Caco-2 (cell line): Measurements from ENCODE around the gene GMPR. TPM values are rescaled to one million over a fixed set of nuclear protein-coding genes. Genes with fewer than 3 reads are reported as not detected.

Source experiments
- BruUV-seq: library from RNA; stranded (reverse); fragments of 400-500 nt; replicated peaks from 2 replicates; lab custom pipeline; 2021; lab: Mats Ljungman, UMichigan
- CTCF ChIA-PET: fragments of 300-600 bp; sonication (Branson Sonifier 250); formaldehyde crosslinking; loops from one replicate; lab custom pipeline; 2022; ENCODE audit warnings: antibody characterized with exemption; lab: Charles Lee
- POLR2A ChIA-PET: fragments of 300-600 bp; sonication (Branson Sonifier 250); formaldehyde crosslinking; loops from one replicate; lab custom pipeline; 2022; ENCODE audit warnings: antibody characterized with exemption; lab: Charles Lee
- DNase-seq, 2 experiments: peaks; one replicate each; pipeline versions ENCODE4 v3.0.0 to v3.0.0-alpha.2; 2020 to 2022
- H3K27me3 ChIP-seq: replicated peaks from 2 replicates; pipeline ENCODE4 v1.6.0; 2011; ENCODE audit warnings: low read length; ENCODE audit not compliant: control insufficient read depth, insufficient read depth
- H3K36me3 ChIP-seq: 2 replicates; pipeline ENCODE4 v1.5.1; 2011; ENCODE audit warnings: low read length; ENCODE audit not compliant: control insufficient read depth, insufficient read depth
- H3K4me1 ChIP-seq: fragments of 250-450 bp; sonication (Bioruptor Pico); 2 replicates; pipeline ENCODE4 v1.5.1; 2020; ENCODE audit warnings: mild to moderate bottlenecking
- H3K4me3 ChIP-seq: 2 replicates; pipeline ENCODE4 v1.5.1; 2011; ENCODE audit warnings: low read depth, mild to moderate bottlenecking, control low read depth, low read length
- H3K9me3 ChIP-seq: fragments of 250-450 bp; sonication (Bioruptor Pico); 2 replicates; pipeline ENCODE4 v1.5.1; 2020; ENCODE audit warnings: mild to moderate bottlenecking, moderate library complexity
- H3K27ac Mint-ChIP-seq: one replicate; pipeline ENCODE4 v1.8.0; 2022; ENCODE audit warnings: mixed read lengths; ENCODE audit not compliant: unreplicated experiment
- H3K27me3 Mint-ChIP-seq: one replicate; pipeline ENCODE4 v1.8.0; 2022; ENCODE audit warnings: mixed read lengths; ENCODE audit not compliant: insufficient read depth, unreplicated experiment
- H3K36me3 Mint-ChIP-seq: one replicate; pipeline ENCODE4 v1.8.0; 2022; ENCODE audit warnings: mild to moderate bottlenecking, mixed read lengths; ENCODE audit not compliant: insufficient read depth, unreplicated experiment
- H3K4me1 Mint-ChIP-seq: one replicate; pipeline ENCODE4 v1.8.0; 2022; ENCODE audit warnings: low read depth, mixed read lengths; ENCODE audit not compliant: unreplicated experiment
- H3K4me3 Mint-ChIP-seq: one replicate; pipeline ENCODE4 v1.8.0; 2022; ENCODE audit warnings: mild to moderate bottlenecking, moderate library complexity, mixed read lengths; ENCODE audit not compliant: unreplicated experiment
- H3K9me3 Mint-ChIP-seq: one replicate; pipeline ENCODE4 v1.8.0; 2022; ENCODE audit warnings: mixed read lengths; ENCODE audit not compliant: unreplicated experiment
- intact Hi-C: fragments of 100-400 bp; cut with micrococcal nuclease; formaldehyde crosslinking; loops from one replicate; pipeline ENCODE4 v1.10.0; 2022; ENCODE audit not compliant: unreplicated experiment
- total RNA-seq: library from RNA; stranded (reverse); gene quantifications from 2 replicates; pipeline ENCODE4 v1.2.3, GENCODE V29; 2022
- TF ChIP-seq, protein P1 (sequence below), 2 experiments: fragments of 200-600 bp in 1 of 2; IDR thresholded peaks; 1 replicate in 1 of 2; 2 replicates in 1 of 2; pipeline versions ENCODE4 v1.5.1 to v1.8.0; 2011 to 2022; ENCODE audit warnings: antibody characterized with exemption in 1 of 2, control low read depth in 1 of 2, inconsistent platforms in 1 of 2, low read depth in 1 of 2, low read length in 1 of 2, mild to moderate bottlenecking in 1 of 2, moderate library complexity in 1 of 2; ENCODE audit not compliant: insufficient read depth in 1 of 2, severe bottlenecking in 1 of 2, unreplicated experiment in 1 of 2

Gene GMPR
- total RNA-seq, 1 experiment from 2014 or later = 1.3 TPM

DNA sequence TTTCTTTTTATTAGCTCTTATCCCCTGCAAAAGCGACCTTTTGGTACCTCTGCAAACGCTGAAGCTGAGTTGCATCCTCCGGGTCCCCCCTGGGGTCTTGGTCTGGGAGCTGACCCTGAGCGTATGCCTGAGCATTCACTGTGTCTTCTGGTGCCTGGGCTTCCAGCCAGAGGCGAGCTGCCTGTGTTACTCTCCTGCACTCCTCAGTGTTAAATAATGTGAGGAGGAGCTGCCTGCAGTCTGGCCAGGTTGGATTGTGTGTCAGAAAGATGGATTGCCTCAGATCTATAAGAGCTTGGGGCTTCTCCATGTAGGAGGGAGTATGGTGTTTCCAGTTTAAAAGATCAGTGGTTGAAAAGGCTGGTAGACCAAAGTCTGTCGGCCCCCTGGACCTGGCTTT lies 8.7 kb upstream of the GMPR start:
- H3K36me3 Mint-ChIP-seq = no peaks in the 10 kb centered on the region
- H3K4me3 Mint-ChIP-seq = no peak overlapping the region
- H3K36me3 ChIP-seq = no peaks in the 10 kb centered on the region
- H3K27me3 Mint-ChIP-seq = no peaks in the 10 kb centered on the region
- ChIA-PET POLR2A (no interaction called here), CTCF (interaction anchor here (0.5 kb wide), 1 partner anchor 1855 kb away, joined by 3 read pairs; no protein-coding TSS in a partner anchor)
- DNase-seq = no peak
- intact Hi-C loops = loop anchor here (2.0 kb wide), 1 partner anchor 47 kb away; no protein-coding TSS in a partner anchor
- H3K4me1 ChIP-seq = no peaks in the 10 kb centered on the region
- H3K27me3 ChIP-seq = no peaks in the 10 kb centered on the region
- H3K4me3 ChIP-seq = no peak overlapping the region
- no TSS peak for BruUV-seq
- H3K27ac Mint-ChIP-seq = no peak overlapping the region
- H3K9me3 Mint-ChIP-seq = no peaks in the 10 kb centered on the region
- H3K4me1 Mint-ChIP-seq = no peaks in the 10 kb centered on the region
- no peaks in the 10 kb centered on the region for H3K9me3 ChIP-seq
- TF ChIP-seq, protein P1, sequence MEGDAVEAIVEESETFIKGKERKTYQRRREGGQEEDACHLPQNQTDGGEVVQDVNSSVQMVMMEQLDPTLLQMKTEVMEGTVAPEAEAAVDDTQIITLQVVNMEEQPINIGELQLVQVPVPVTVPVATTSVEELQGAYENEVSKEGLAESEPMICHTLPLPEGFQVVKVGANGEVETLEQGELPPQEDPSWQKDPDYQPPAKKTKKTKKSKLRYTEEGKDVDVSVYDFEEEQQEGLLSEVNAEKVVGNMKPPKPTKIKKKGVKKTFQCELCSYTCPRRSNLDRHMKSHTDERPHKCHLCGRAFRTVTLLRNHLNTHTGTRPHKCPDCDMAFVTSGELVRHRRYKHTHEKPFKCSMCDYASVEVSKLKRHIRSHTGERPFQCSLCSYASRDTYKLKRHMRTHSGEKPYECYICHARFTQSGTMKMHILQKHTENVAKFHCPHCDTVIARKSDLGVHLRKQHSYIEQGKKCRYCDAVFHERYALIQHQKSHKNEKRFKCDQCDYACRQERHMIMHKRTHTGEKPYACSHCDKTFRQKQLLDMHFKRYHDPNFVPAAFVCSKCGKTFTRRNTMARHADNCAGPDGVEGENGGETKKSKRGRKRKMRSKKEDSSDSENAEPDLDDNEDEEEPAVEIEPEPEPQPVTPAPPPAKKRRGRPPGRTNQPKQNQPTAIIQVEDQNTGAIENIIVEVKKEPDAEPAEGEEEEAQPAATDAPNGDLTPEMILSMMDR (IDR thresholded peaks at IDR 0.05; ENCODE audit: insufficient read depth in 1 of 2, low read depth in 1 of 2, low read length in 1 of 2, severe bottlenecking in 1 of 2, unreplicated experiment in 1 of 2) = no peak

DNA sequence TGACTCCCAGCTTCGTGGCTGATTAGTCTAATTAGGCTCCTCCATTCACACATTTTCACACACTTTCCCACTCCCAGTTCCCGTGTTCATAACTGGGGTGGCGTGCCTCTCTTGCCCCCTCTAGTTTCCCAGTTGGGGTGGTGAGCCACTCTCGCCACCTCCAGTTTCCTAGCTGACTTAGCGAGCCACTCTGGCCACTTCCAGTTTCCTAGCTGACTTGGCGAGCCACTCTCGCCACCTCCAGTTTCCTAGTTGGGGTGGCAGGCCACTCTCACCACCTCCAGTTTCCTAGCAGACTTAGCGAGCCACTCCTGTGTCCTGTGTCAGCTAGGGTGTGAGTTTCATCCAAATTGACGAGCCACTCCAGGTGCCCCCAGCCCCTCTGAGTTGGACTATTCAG lies 7.4 kb upstream of the GMPR start:
- no TSS peak for BruUV-seq
- H3K36me3 Mint-ChIP-seq = no peaks in the 10 kb centered on the region
- no peaks in the 10 kb centered on the region for H3K9me3 ChIP-seq
- H3K4me1 ChIP-seq = no peaks in the 10 kb centered on the region
- ChIA-PET CTCF (no interaction called here), POLR2A (no interaction called here)
- TF ChIP-seq, protein P1 (IDR thresholded peaks at IDR 0.05; ENCODE audit: insufficient read depth in 1 of 2, low read depth in 1 of 2, low read length in 1 of 2, severe bottlenecking in 1 of 2, unreplicated experiment in 1 of 2) = no peak
- H3K4me3 ChIP-seq = no peak overlapping the region
- H3K9me3 Mint-ChIP-seq = no peaks in the 10 kb centered on the region
- no peak overlapping the region for H3K4me3 Mint-ChIP-seq
- no peaks in the 10 kb centered on the region for H3K4me1 Mint-ChIP-seq
- H3K27me3 ChIP-seq = no peaks in the 10 kb centered on the region
- no peak overlapping the region for H3K27ac Mint-ChIP-seq
- H3K36me3 ChIP-seq = no peaks in the 10 kb centered on the region
- peaks cover 5% of the 10 kb centered on the region for H3K27me3 Mint-ChIP-seq
- intact Hi-C loops = no loop called here
- no peak for DNase-seq

DNA sequence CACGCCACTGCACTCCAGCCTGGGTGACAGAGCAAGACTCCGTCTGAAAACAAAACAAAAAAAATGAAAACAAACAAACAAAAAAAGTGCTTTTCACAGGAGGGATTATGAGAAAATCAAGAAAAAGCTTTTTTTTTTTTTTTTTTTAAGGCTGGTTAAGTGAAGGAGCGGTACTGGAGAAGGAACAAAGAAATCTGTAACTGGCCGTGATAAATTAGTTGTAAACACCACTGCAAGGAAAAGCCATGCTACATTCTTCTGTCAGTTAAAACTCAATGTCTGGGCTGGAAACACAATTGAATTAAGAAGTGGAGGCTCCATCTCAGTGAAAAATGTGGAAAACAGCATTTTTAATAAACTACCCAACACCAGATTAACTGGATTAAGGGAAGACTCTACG lies 6.3 kb upstream of the GMPR start:
- Mint-ChIP-seq H3K36me3 (no peaks in the 10 kb centered on the region), H3K4me1 (no peaks in the 10 kb centered on the region), H3K9me3 (no peaks in the 10 kb centered on the region), H3K27me3 (peaks cover 8% of the 10 kb centered on the region), H3K27ac (no peak overlapping the region), H3K4me3 (no peak overlapping the region)
- no peak overlapping the region for H3K4me3 ChIP-seq
- H3K27me3 ChIP-seq = no peaks in the 10 kb centered on the region
- H3K4me1 ChIP-seq = no peaks in the 10 kb centered on the region
- no TSS peak for BruUV-seq
- intact Hi-C loops = no loop called here
- TF ChIP-seq, protein P1 (IDR thresholded peaks at IDR 0.05; ENCODE audit: insufficient read depth in 1 of 2, low read depth in 1 of 2, low read length in 1 of 2, severe bottlenecking in 1 of 2, unreplicated experiment in 1 of 2) = no peak
- no peaks in the 10 kb centered on the region for H3K36me3 ChIP-seq
- CTCF ChIA-PET = no interaction called here
- POLR2A ChIA-PET = no interaction called here
- no peaks in the 10 kb centered on the region for H3K9me3 ChIP-seq
- DNase-seq = no peak
